SK-N-SH treated with all-trans-retinoic acid at 6 μM for 48 hours (cell line): ENCODE measurements around the gene IGFBP7.

Experiments used
- ATAC-seq: fragments of 200-7000 bp; cut with Tn5 transposase; 3 replicates; pipeline ENCODE4 v1.9.1; 2020; ENCODE audit warnings: mild to moderate bottlenecking, moderate library complexity
- ARNTL ChIP-seq: fragments of 450-650 bp; formaldehyde crosslinking; IDR thresholded peaks from 2 replicates; pipeline ENCODE4 v1.5.0; 2020; ENCODE audit warnings: low read depth, mild to moderate bottlenecking, moderate library complexity, borderline replicate concordance
- BACH2 ChIP-seq: fragments of 250-450 bp; sonication (Bioruptor Pico); IDR thresholded peaks from 2 replicates; pipeline ENCODE4 v1.9.0; 2021; ENCODE audit warnings: mild to moderate bottlenecking, borderline replicate concordance
- CSDC2 ChIP-seq: fragments of 250-450 bp; sonication (Bioruptor Pico); IDR thresholded peaks from 2 replicates; pipeline ENCODE4 v1.5.0; 2020; ENCODE audit warnings: mild to moderate bottlenecking, moderate library complexity
- CSRNP3 ChIP-seq: fragments of 250-450 bp; sonication (Bioruptor Pico); IDR thresholded peaks from 2 replicates; pipeline ENCODE4 v1.5.1; 2021; ENCODE audit warnings: mild to moderate bottlenecking, moderate library complexity
- GLIS3 ChIP-seq: fragments of 250-450 bp; sonication (Bioruptor Pico); IDR thresholded peaks from 2 replicates; pipeline ENCODE4 v1.5.0; 2020; ENCODE audit warnings: mild to moderate bottlenecking, moderate library complexity
- ISL1 ChIP-seq: fragments of 250-450 bp; sonication (Bioruptor Pico); IDR thresholded peaks from 2 replicates; pipeline ENCODE4 v2.1.2; 2022; ENCODE audit warnings: mild to moderate bottlenecking, moderate library complexity
- OSR1 ChIP-seq: fragments of 250-450 bp; sonication (Bioruptor Pico); IDR thresholded peaks from 2 replicates; pipeline ENCODE4 v1.8.0; 2022; ENCODE audit warnings: moderate library complexity, mild to moderate bottlenecking, inconsistent platforms
- PATZ1 ChIP-seq: fragments of 250-450 bp; sonication (Bioruptor Pico); IDR thresholded peaks from 2 replicates; pipeline ENCODE4 v1.8.0; 2020; ENCODE audit warnings: mild to moderate bottlenecking, moderate library complexity, borderline replicate concordance
- PPARA ChIP-seq: fragments of 250-450 bp; sonication (Bioruptor Pico); IDR thresholded peaks from 2 replicates; pipeline ENCODE4 v1.5.0; 2020; ENCODE audit warnings: mild to moderate bottlenecking, borderline replicate concordance
- RARB ChIP-seq: fragments of 250-450 bp; sonication (Bioruptor Pico); IDR thresholded peaks from 2 replicates; pipeline ENCODE4 v1.8.0; 2021; ENCODE audit warnings: mild to moderate bottlenecking, moderate library complexity
- SNAI2 ChIP-seq: fragments of 250-450 bp; sonication (Bioruptor Pico); IDR thresholded peaks from 2 replicates; pipeline ENCODE4 v1.5.0; 2020; ENCODE audit warnings: mild to moderate bottlenecking, moderate library complexity
- TCF4 ChIP-seq: fragments of 250-450 bp; sonication (Bioruptor Pico); IDR thresholded peaks from 2 replicates; pipeline ENCODE4 v1.8.0; 2021; ENCODE audit warnings: mild to moderate bottlenecking, moderate library complexity, borderline replicate concordance
- TOX ChIP-seq: fragments of 250-450 bp; sonication (Bioruptor Pico); IDR thresholded peaks from 2 replicates; pipeline ENCODE4 v1.8.0; 2021; ENCODE audit warnings: mild to moderate bottlenecking, moderate library complexity, borderline replicate concordance
- TSHZ2 ChIP-seq: fragments of 250-450 bp; sonication (Bioruptor Pico); IDR thresholded peaks from 2 replicates; pipeline ENCODE4 v1.5.0; 2020; ENCODE audit warnings: mild to moderate bottlenecking, moderate library complexity
- ZC3H10 ChIP-seq: fragments of 250-450 bp; sonication (Bioruptor Pico); IDR thresholded peaks from 2 replicates; pipeline ENCODE4 v1.5.1; 2021; ENCODE audit warnings: mild to moderate bottlenecking, moderate library complexity
- ZFP3 ChIP-seq: fragments of 250-450 bp; sonication (Bioruptor Pico); IDR thresholded peaks from 2 replicates; pipeline ENCODE4 v1.5.0; 2020; ENCODE audit warnings: mild to moderate bottlenecking, moderate library complexity
- ZFP30 ChIP-seq: fragments of 450-650 bp; formaldehyde crosslinking; IDR thresholded peaks from 2 replicates; pipeline ENCODE4 v1.5.0; 2022; ENCODE audit warnings: mild to moderate bottlenecking, moderate library complexity
- ZNF565 ChIP-seq: fragments of 450-650 bp; formaldehyde crosslinking; conservative IDR thresholded peaks from 2 replicates; pipeline ENCODE4 v1.5.0; 2020; ENCODE audit warnings: low read depth, mild to moderate bottlenecking, moderate library complexity
- ZNF70 ChIP-seq: fragments of 450-650 bp; formaldehyde crosslinking; IDR thresholded peaks from 2 replicates; pipeline ENCODE4 v1.5.0; 2020; ENCODE audit warnings: mild to moderate bottlenecking, moderate library complexity
- ZNF8 ChIP-seq: fragments of 450-650 bp; formaldehyde crosslinking; IDR thresholded peaks from 2 replicates; pipeline ENCODE4 v1.5.0; 2020; ENCODE audit warnings: mild to moderate bottlenecking, moderate library complexity
- TF ChIP-seq, protein P1 (sequence below): fragments of 250-450 bp; sonication (Bioruptor Pico); IDR thresholded peaks from 2 replicates; pipeline ENCODE4 v1.8.0; 2021; ENCODE audit warnings: low read depth, mild to moderate bottlenecking, moderate library complexity, borderline replicate concordance
- TF ChIP-seq, protein P2 (sequence below): fragments of 250-450 bp; sonication (Bioruptor Pico); IDR thresholded peaks from 2 replicates; pipeline ENCODE4 v1.5.1; 2020; ENCODE audit warnings: low read depth, mild to moderate bottlenecking, moderate library complexity

IGFBP7 gene

GRCh38 chr4:57064811-57065711 is 45.1 kb downstream of the IGFBP7 start:
- peak; percentile 80 for ATAC-seq
- TF ChIP-seq, protein P1, sequence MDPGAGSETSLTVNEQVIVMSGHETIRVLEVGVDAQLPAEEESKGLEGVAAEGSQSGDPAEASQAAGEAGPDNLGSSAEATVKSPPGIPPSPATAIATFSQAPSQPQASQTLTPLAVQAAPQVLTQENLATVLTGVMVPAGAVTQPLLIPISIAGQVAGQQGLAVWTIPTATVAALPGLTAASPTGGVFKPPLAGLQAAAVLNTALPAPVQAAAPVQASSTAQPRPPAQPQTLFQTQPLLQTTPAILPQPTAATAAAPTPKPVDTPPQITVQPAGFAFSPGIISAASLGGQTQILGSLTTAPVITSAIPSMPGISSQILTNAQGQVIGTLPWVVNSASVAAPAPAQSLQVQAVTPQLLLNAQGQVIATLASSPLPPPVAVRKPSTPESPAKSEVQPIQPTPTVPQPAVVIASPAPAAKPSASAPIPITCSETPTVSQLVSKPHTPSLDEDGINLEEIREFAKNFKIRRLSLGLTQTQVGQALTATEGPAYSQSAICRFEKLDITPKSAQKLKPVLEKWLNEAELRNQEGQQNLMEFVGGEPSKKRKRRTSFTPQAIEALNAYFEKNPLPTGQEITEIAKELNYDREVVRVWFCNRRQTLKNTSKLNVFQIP (CRISPR knock-in tag): no peak
- TF ChIP-seq RARB (CRISPR knock-in tag): no peak
- TF ChIP-seq ISL1: 0 out of 2 replicates have a peak, but pooled peaks have one; percentile 42
- no peak for TF ChIP-seq ZNF70 (CRISPR knock-in tag)
- TF ChIP-seq ZC3H10 (CRISPR knock-in tag): no peak
- no peak for TF ChIP-seq ZNF8 (CRISPR knock-in tag)
- TF ChIP-seq GLIS3: no peak
- no peak for TF ChIP-seq ARNTL
- TF ChIP-seq ZFP30 (CRISPR knock-in tag): no peak
- TF ChIP-seq, protein P2, sequence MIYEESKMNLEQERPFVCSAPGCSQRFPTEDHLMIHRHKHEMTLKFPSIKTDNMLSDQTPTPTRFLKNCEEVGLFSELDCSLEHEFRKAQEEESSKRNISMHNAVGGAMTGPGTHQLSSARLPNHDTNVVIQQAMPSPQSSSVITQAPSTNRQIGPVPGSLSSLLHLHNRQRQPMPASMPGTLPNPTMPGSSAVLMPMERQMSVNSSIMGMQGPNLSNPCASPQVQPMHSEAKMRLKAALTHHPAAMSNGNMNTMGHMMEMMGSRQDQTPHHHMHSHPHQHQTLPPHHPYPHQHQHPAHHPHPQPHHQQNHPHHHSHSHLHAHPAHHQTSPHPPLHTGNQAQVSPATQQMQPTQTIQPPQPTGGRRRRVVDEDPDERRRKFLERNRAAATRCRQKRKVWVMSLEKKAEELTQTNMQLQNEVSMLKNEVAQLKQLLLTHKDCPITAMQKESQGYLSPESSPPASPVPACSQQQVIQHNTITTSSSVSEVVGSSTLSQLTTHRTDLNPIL (CRISPR knock-in tag): no peak
- TF ChIP-seq TCF4 (CRISPR knock-in tag): peak; percentile 36; the same call in 1 of the 2 replicates
- no peak for TF ChIP-seq TOX (CRISPR knock-in tag)
- TF ChIP-seq CSRNP3: no peak
- TF ChIP-seq PPARA (CRISPR knock-in tag): no peak
- peak; percentile 30; the same call in 1 of the 2 replicates for TF ChIP-seq TSHZ2 (CRISPR knock-in tag)
- no peak for TF ChIP-seq OSR1
- no peak for TF ChIP-seq ZNF565 (CRISPR knock-in tag)
- no peak for TF ChIP-seq CSDC2 (CRISPR knock-in tag)
- TF ChIP-seq BACH2 (CRISPR knock-in tag): no peak
- TF ChIP-seq ZFP3 (CRISPR knock-in tag): no peak; the same call in 1 of the 2 replicates

- TF ChIP-seq BACH2 (CRISPR knock-in tag) (no peak), ZC3H10 (CRISPR knock-in tag) (no peak), TOX (CRISPR knock-in tag) (no peak), RARB (CRISPR knock-in tag) (no peak), TSHZ2 (CRISPR knock-in tag) (no peak), ISL1 (no peak), CSRNP3 (no peak), PPARA (CRISPR knock-in tag) (no peak), GLIS3 (no peak), PATZ1 (CRISPR knock-in tag) (no peak), ZFP3 (CRISPR knock-in tag) (no peak), SNAI2 (CRISPR knock-in tag) (no peak)
- TF ChIP-seq, all 23 proteins: peak for 0
- no peak for ATAC-seq
Observed at GRCh38 chr4:57064120-57064519, 46.1 kb downstream of the IGFBP7 start.
